Activated CD4-positive, alpha-beta memory T cell treated with anti-CD3 and anti-CD28 coated beads, Interleukin-2, amount 10 ng/mL, durations not matched to agents 7 days and 5 days (primary cell): ENCODE results near the gene EPB41L1. TPM values are rescaled to one million over a fixed set of nuclear protein-coding genes. Genes with fewer than 3 reads are reported as not detected.

Experiments
- CTCF ChIA-PET: fragments of 350-600 bp; sonication (Branson Sonifier 250); formaldehyde crosslinking; loops from one replicate; lab custom pipeline; 2021; ENCODE audit warnings: antibody characterized with exemption, inconsistent platforms; lab: Charles Lee
- POLR2A ChIA-PET: fragments of 350-600 bp; sonication (Branson Sonifier 250); formaldehyde crosslinking; loops from one replicate; lab custom pipeline; 2021; ENCODE audit warnings: antibody characterized with exemption; lab: Charles Lee
- DNase-seq: peaks from one replicate; pipeline ENCODE4 v3.0.0-alpha.2; 2020
- H3K27ac Mint-ChIP-seq: one replicate; pipeline ENCODE4 v1.8.0; 2021; ENCODE audit warnings: mild to moderate bottlenecking, mixed read lengths
- H3K27me3 Mint-ChIP-seq: one replicate; pipeline ENCODE4 v1.8.0; 2021; ENCODE audit warnings: mixed read lengths
- H3K36me3 Mint-ChIP-seq: one replicate; pipeline ENCODE4 v1.8.0; 2021; ENCODE audit warnings: low read depth, mixed read lengths
- H3K4me1 Mint-ChIP-seq: one replicate; pipeline ENCODE4 v1.8.0; 2021; ENCODE audit warnings: mixed read lengths
- H3K4me3 Mint-ChIP-seq: one replicate; pipeline ENCODE4 v1.8.0; 2021; ENCODE audit warnings: mild to moderate bottlenecking, mixed read lengths
- H3K9me3 Mint-ChIP-seq: one replicate; pipeline ENCODE4 v1.8.0; 2021; ENCODE audit warnings: mixed read lengths
- total RNA-seq, 2 experiments: library from RNA; stranded (reverse); gene quantifications; one replicate each; pipeline ENCODE4 v1.2.3, GENCODE V29; 2021

Gene EPB41L1
- total RNA-seq, 2 experiments from 2014 or later = 0.20 TPM; not detected in 1

GRCh38 chr20:36208257-36208656 lies 53.7 kb downstream of the EPB41L1 start:
- no peak overlapping the region for H3K27ac Mint-ChIP-seq
- no peaks in the 10 kb centered on the region for H3K36me3 Mint-ChIP-seq
- H3K9me3 Mint-ChIP-seq = no peaks in the 10 kb centered on the region
- H3K4me3 Mint-ChIP-seq = no peak overlapping the region
- ChIA-PET POLR2A (no interaction called here), CTCF (no interaction called here)
- H3K4me1 Mint-ChIP-seq = no peaks in the 10 kb centered on the region
- DNase-seq = no peak
- H3K27me3 Mint-ChIP-seq = peaks cover 3% of the 10 kb centered on the region

- Mint-ChIP-seq H3K9me3 (no peaks in the 10 kb centered on the region), H3K4me3 (no peak overlapping the region), H3K27me3 (peaks cover 2% of the 10 kb centered on the region), H3K36me3 (no peaks in the 10 kb centered on the region), H3K27ac (no peak overlapping the region), H3K4me1 (no peaks in the 10 kb centered on the region)
- ChIA-PET POLR2A (interaction anchor here (1.5 kb wide), 1 partner anchor 256 kb away, joined by 3 read pairs; the partner anchor contains the start of gene SCAND1), CTCF (interaction anchor here (0.6 to 1.2 kb wide), 2 partner anchors 12 to 517 kb away, joined by 3 read pairs; no protein-coding TSS in a partner anchor)
- DNase-seq = no peak
Measured at GRCh38 chr20:36210436-36211021, 56.0 kb downstream of the EPB41L1 start.

- no peaks in the 10 kb centered on the region for H3K4me1 Mint-ChIP-seq
- no peak overlapping the region for H3K27ac Mint-ChIP-seq
- H3K9me3 Mint-ChIP-seq = no peaks in the 10 kb centered on the region
- H3K27me3 Mint-ChIP-seq = peaks cover 5% of the 10 kb centered on the region
- DNase-seq = no peak
- no peak overlapping the region for H3K4me3 Mint-ChIP-seq
- ChIA-PET POLR2A (no interaction called here), CTCF (interaction anchor here (1.6 to 2.5 kb wide), 2 partner anchors 10 to 14 kb away, joined by 8 read pairs; no protein-coding TSS in a partner anchor)
- H3K36me3 Mint-ChIP-seq = no peaks in the 10 kb centered on the region
Measured at GRCh38 chr20:36213362-36213761, 58.8 kb downstream of the EPB41L1 start.

GRCh38 chr20:36214684-36215256 lies 60.2 kb downstream of the EPB41L1 start:
- no peaks in the 10 kb centered on the region for H3K9me3 Mint-ChIP-seq
- H3K36me3 Mint-ChIP-seq = no peaks in the 10 kb centered on the region
- no peak overlapping the region for H3K27ac Mint-ChIP-seq
- H3K4me1 Mint-ChIP-seq = no peaks in the 10 kb centered on the region
- peaks cover 5% of the 10 kb centered on the region for H3K27me3 Mint-ChIP-seq
- H3K4me3 Mint-ChIP-seq = no peak overlapping the region
- ChIA-PET CTCF (no interaction called here), POLR2A (no interaction called here)
- no peak for DNase-seq

- no peak overlapping the region for H3K4me3 Mint-ChIP-seq
- peaks cover 5% of the 10 kb centered on the region for H3K27me3 Mint-ChIP-seq
- DNase-seq = no peak
- H3K9me3 Mint-ChIP-seq = no peaks in the 10 kb centered on the region
- H3K36me3 Mint-ChIP-seq = no peaks in the 10 kb centered on the region
- CTCF ChIA-PET = interaction anchor here (0.7 kb wide), 1 partner anchor 13 kb away, joined by 3 read pairs; no protein-coding TSS in a partner anchor
- POLR2A ChIA-PET = no interaction called here
- H3K4me1 Mint-ChIP-seq = no peaks in the 10 kb centered on the region
- no peak overlapping the region for H3K27ac Mint-ChIP-seq
Measured at GRCh38 chr20:36215778-36216177, 61.2 kb downstream of the EPB41L1 start.

- Mint-ChIP-seq H3K9me3 (no peaks in the 10 kb centered on the region), H3K4me3 (no peak overlapping the region), H3K27ac (no peak overlapping the region), H3K4me1 (no peaks in the 10 kb centered on the region), H3K36me3 (no peaks in the 10 kb centered on the region), H3K27me3 (peaks cover 6% of the 10 kb centered on the region)
- ChIA-PET POLR2A (no interaction called here), CTCF (interaction anchor here (0.7 kb wide), 2 partner anchors 14 to 138 kb away, joined by 3 read pairs; no protein-coding TSS in a partner anchor)
- no peak for DNase-seq
Measured at GRCh38 chr20:36216314-36217025, 61.9 kb downstream of the EPB41L1 start.

- no peaks in the 10 kb centered on the region for H3K36me3 Mint-ChIP-seq
- H3K4me1 Mint-ChIP-seq = no peaks in the 10 kb centered on the region
- H3K27ac Mint-ChIP-seq = no peak overlapping the region
- no peak for DNase-seq
- ChIA-PET CTCF (no interaction called here), POLR2A (no interaction called here)
- peaks cover 6% of the 10 kb centered on the region for H3K27me3 Mint-ChIP-seq
- H3K4me3 Mint-ChIP-seq = no peak overlapping the region
- no peaks in the 10 kb centered on the region for H3K9me3 Mint-ChIP-seq
Measured at GRCh38 chr20:36217226-36217625, 62.7 kb downstream of the EPB41L1 start.

GRCh38 chr20:36218380-36219064 lies 64.0 kb downstream of the EPB41L1 start:
- no peak overlapping the region for H3K27ac Mint-ChIP-seq

GRCh38 chr20:36219671-36220220 lies 65.2 kb downstream of the EPB41L1 start:
- Mint-ChIP-seq H3K9me3 (no peaks in the 10 kb centered on the region), H3K4me1 (no peaks in the 10 kb centered on the region), H3K27me3 (peaks cover 6% of the 10 kb centered on the region), H3K4me3 (no peak overlapping the region), H3K36me3 (no peaks in the 10 kb centered on the region), H3K27ac (no peak overlapping the region)
- DNase-seq = no peak
- POLR2A ChIA-PET = no interaction called here
- CTCF ChIA-PET = no interaction called here

More at GRCh38 chr20:36218380-36219064, 64.0 kb downstream of the EPB41L1 start:
- CTCF ChIA-PET = no interaction called here
- no peaks in the 10 kb centered on the region for H3K9me3 Mint-ChIP-seq
- no peak overlapping the region for H3K4me3 Mint-ChIP-seq
- no peak for DNase-seq
- POLR2A ChIA-PET = no interaction called here
- H3K36me3 Mint-ChIP-seq = no peaks in the 10 kb centered on the region
- H3K27me3 Mint-ChIP-seq = peaks cover 6% of the 10 kb centered on the region
- H3K4me1 Mint-ChIP-seq = no peaks in the 10 kb centered on the region

GRCh38 chr20:36225666-36226065 lies 71.1 kb downstream of the EPB41L1 start:
- Mint-ChIP-seq H3K4me3 (no peak overlapping the region), H3K27me3 (peaks cover 16% of the 10 kb centered on the region), H3K4me1 (peaks cover 9% of the 10 kb centered on the region), H3K36me3 (no peaks in the 10 kb centered on the region), H3K9me3 (no peaks in the 10 kb centered on the region), H3K27ac (no peak overlapping the region)
- CTCF ChIA-PET = no interaction called here
- POLR2A ChIA-PET = no interaction called here
- DNase-seq = no peak

- no peak overlapping the region for H3K4me3 Mint-ChIP-seq
- DNase-seq = no peak
- peaks cover 11% of the 10 kb centered on the region for H3K4me1 Mint-ChIP-seq
- no peaks in the 10 kb centered on the region for H3K36me3 Mint-ChIP-seq
- ChIA-PET POLR2A (no interaction called here), CTCF (no interaction called here)
- H3K27ac Mint-ChIP-seq = no peak overlapping the region
- H3K27me3 Mint-ChIP-seq = peaks cover 14% of the 10 kb centered on the region
- H3K9me3 Mint-ChIP-seq = no peaks in the 10 kb centered on the region
Measured at GRCh38 chr20:36228770-36229169, 74.2 kb downstream of the EPB41L1 start.

GRCh38 chr20:36230019-36230418 lies 75.5 kb downstream of the EPB41L1 start:
- Mint-ChIP-seq H3K36me3 (no peaks in the 10 kb centered on the region), H3K4me3 (no peak overlapping the region), H3K9me3 (no peaks in the 10 kb centered on the region), H3K4me1 (peaks cover 11% of the 10 kb centered on the region), H3K27ac (no peak overlapping the region), H3K27me3 (peaks cover 14% of the 10 kb centered on the region)
- DNase-seq = no peak
- ChIA-PET POLR2A (interaction anchor here (1.5 kb wide), 1 partner anchor 25 kb away, joined by 3 read pairs; no protein-coding TSS in a partner anchor), CTCF (interaction anchor here (1.4 kb wide), 1 partner anchor 27 kb away, joined by 3 read pairs; no protein-coding TSS in a partner anchor)
